Loucy (cell line): ENCODE results near the gene FHIT.

ENCODE experiments used
- EZH2phosphoT487 ChIP-seq: fragments of 200-600 bp; IDR thresholded peaks from 2 replicates; pipeline ENCODE4 v1.6.1; 2018; ENCODE audit warnings: antibody characterized with exemption, mild to moderate bottlenecking, moderate library complexity, borderline replicate concordance
- TF ChIP-seq, protein P1 (sequence below): fragments of 200-600 bp; sonication (generic); conservative IDR thresholded peaks from 2 replicates; pipeline ENCODE4 v1.5.1; 2014; ENCODE audit warnings: mild to moderate bottlenecking, antibody characterized with exemption, low read length

DNA sequence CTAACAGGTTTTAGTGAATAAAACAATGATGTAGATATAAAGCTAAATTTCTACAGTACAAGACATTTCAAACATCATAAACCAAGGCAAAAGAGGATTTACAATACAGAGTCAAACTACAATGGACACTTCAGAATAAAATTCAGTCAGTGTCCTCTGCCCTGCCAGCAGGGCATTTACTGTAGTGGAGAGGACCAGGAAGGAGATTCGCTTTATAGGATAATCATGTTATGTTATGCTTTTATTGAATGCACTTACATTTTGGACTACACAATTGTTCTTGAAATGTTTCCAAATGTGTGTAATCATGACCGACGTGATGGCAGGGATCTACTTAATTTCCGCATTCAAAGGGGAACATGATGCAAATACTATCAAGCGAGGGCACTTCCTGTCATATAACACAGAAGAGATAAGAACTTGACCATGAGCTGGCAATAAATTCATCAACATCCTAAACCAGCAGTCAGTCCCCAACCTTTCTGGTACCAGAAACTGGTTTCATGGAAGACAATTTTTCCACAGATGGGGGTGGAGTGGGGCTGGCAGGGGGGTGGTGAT, 925.6 kb downstream of the FHIT start:
- TF ChIP-seq, protein P1, sequence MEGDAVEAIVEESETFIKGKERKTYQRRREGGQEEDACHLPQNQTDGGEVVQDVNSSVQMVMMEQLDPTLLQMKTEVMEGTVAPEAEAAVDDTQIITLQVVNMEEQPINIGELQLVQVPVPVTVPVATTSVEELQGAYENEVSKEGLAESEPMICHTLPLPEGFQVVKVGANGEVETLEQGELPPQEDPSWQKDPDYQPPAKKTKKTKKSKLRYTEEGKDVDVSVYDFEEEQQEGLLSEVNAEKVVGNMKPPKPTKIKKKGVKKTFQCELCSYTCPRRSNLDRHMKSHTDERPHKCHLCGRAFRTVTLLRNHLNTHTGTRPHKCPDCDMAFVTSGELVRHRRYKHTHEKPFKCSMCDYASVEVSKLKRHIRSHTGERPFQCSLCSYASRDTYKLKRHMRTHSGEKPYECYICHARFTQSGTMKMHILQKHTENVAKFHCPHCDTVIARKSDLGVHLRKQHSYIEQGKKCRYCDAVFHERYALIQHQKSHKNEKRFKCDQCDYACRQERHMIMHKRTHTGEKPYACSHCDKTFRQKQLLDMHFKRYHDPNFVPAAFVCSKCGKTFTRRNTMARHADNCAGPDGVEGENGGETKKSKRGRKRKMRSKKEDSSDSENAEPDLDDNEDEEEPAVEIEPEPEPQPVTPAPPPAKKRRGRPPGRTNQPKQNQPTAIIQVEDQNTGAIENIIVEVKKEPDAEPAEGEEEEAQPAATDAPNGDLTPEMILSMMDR, result no peak
- TF ChIP-seq EZH2phosphoT487, result no peak
